Breast epithelium (tissue), 3 donors: ENCODE results near the gene CFAP43.

Source experiments
- POLR2A ChIP-seq: fragments of 450-650 bp; IDR thresholded peaks from one replicate; pipeline ENCODE4 v1.6.1; 2016; ENCODE audit warnings: antibody characterized with exemption, mild to moderate bottlenecking, moderate library complexity
- TF ChIP-seq, protein P1 (sequence below), 3 donors: fragments of 450-650 bp; IDR thresholded peaks; one replicate each; pipeline ENCODE4 v1.5.1; 2016 to 2017; ENCODE audit warnings: antibody characterized with exemption in 3 of 3, mild to moderate bottlenecking in 3 of 3, moderate library complexity in 3 of 3

DNA sequence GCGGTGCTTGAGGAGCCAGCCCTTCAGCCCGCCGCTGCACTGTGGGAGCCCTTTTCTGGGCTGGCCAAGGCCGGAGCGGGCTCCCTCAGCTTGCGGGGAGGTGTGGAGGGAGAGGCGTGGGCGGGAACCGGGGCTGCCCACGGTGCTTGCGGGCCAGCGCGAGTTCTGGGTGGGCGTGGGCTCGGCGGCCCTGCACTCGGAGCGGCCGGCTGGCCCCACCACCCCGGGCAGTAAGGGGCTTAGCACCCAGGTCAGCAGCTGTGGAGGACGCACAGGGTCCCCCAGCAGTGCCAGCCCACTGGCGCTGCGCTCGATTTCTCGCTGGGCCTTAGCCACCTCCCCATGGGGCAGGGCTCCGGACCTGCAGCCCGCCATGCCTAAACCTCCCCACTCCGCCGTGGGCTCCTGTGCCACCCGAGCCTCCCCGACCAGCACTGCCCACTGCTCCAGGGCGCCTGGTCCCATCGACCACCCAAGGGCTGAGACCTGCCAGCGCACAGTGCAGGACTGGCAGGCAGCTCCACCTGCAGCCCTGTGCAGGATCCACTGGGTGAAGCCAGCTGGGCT is 13.0 kb upstream of the CFAP43 start:
- TF ChIP-seq, protein P1, sequence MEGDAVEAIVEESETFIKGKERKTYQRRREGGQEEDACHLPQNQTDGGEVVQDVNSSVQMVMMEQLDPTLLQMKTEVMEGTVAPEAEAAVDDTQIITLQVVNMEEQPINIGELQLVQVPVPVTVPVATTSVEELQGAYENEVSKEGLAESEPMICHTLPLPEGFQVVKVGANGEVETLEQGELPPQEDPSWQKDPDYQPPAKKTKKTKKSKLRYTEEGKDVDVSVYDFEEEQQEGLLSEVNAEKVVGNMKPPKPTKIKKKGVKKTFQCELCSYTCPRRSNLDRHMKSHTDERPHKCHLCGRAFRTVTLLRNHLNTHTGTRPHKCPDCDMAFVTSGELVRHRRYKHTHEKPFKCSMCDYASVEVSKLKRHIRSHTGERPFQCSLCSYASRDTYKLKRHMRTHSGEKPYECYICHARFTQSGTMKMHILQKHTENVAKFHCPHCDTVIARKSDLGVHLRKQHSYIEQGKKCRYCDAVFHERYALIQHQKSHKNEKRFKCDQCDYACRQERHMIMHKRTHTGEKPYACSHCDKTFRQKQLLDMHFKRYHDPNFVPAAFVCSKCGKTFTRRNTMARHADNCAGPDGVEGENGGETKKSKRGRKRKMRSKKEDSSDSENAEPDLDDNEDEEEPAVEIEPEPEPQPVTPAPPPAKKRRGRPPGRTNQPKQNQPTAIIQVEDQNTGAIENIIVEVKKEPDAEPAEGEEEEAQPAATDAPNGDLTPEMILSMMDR (IDR thresholded peaks at IDR 0.05) = no peak
- no peak for TF ChIP-seq POLR2A
